Activated naive CD8-positive, alpha-beta T cell treated with anti-CD3 and anti-CD28 coated beads, Interleukin-2, amount 50 U/mL, for 16 hours (primary cell): Measurements from ENCODE around the gene ALKBH7.

Source experiments
- DNase-seq: peaks from one replicate; pipeline ENCODE4 v3.0.0-alpha.2; 2020; ENCODE audit warnings: low read depth, low spot score

ALKBH7 gene

DNA sequence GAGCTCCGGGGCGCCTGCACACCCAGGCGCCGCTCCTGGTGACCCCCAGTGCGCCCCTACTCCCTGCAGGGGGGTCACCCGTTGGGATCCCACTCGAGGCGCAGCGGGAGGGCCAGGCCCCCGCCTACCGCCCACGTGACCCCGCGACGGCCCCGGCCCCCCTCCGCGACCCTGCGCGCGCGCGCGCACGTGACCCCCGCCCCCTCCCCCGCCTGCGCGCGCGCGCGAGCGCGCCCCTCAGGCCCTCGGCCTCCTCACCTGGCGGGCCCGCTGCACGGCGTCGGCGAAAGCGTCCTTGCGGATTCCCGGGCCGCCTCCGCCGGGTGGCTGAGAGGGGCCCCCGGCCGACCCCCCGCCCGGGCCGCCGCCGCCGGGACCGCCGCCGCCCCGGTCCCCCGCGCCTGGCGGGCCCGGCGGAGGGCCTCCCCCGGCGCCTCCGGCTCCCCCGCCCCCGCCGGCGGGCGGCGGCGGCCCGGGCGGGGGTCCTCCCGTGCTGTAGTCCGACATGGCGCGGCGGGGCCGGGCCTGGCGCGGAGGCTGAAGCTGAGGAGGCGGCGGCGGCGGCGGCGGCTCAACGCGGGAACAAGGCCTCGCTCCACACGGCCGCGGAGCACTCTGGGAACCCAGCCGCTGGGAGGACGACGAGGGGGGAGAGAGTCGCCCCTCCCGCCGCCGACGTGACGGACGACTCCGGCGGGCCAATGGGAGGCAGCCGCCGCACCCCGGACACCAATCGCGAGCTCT, 51.8 kb downstream of the ALKBH7 start, which contains the start of gene KHSRP:
KHSRP (minus strand) TSS at position 617 of the 744 bp plus-strand sequence; CDS start at position 507, 110 bp downstream.
- no peak for DNase-seq
